SW 1271 (cell line): ENCODE measurements around the gene CKMT2.
A peak's percentile ranks its signal among the peaks of the same experiment; 100 is the strongest.

Source experiments
- DNase-seq, 2 experiments: peaks; one replicate each; lab custom pipeline; 2025; lab: John Stamatoyannopoulos, UW

The CKMT2 gene

GRCh38 chr5:81308836-81309235 is 75.7 kb downstream of the CKMT2 start:
- DNase-seq: no peak

DNA sequence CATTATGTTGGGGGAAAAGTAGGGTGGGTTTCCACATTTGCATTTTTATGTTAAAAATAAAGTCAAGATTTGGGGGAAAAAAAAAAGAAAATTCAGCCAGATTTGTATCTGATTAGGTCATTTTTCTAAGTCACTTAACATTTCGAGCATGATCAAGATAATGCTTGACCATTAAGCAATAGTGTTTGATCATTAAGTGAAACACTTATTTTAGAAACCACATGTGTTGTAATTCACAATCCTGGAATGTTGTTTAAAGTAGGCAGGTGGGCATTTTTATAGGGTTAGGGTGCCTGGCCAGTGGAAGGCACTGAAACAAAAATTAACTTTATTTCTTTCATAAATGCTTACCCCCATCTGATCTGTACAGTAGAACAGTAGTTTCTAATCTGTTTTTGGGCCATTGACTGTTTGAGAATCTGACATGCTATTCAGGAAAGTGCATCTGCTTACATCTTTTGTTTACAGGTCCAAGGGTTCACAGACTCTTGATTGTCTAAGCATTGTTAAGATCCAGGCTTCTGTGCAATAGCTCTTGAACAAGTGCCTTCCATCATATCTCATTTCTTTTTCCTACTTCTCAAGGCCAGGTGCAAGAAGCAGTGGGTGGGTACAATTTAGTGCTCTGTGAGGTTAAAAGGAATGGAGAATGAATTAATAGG is 77.4 kb downstream of the CKMT2 start:
- no peak for DNase-seq

GRCh38 chr5:81313278-81313677 is 80.2 kb downstream of the CKMT2 start:
- no peak for DNase-seq

DNA sequence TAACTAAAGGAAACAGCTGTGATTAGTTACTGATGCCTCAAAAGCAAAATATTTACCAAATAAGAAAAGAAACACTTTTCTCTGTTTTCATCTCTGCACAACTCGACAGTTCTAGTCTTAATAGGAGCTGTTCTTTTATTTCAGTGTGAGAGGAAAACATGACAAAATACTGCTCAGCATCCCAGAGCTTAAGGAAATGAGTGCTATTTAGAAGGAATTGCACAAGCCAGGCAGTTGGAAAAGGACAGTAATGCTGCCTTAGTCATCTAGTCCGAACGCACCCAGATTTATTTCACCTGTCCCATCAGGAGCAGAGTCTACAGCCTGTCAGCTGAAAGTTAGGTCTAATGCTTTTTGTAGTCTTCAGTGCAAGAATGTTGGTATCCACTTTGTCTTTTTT is 80.6 kb downstream of the CKMT2 start:
- DNase-seq: no peak

GRCh38 chr5:81314581-81314980 is 81.5 kb downstream of the CKMT2 start:
- no peak for DNase-seq

DNA sequence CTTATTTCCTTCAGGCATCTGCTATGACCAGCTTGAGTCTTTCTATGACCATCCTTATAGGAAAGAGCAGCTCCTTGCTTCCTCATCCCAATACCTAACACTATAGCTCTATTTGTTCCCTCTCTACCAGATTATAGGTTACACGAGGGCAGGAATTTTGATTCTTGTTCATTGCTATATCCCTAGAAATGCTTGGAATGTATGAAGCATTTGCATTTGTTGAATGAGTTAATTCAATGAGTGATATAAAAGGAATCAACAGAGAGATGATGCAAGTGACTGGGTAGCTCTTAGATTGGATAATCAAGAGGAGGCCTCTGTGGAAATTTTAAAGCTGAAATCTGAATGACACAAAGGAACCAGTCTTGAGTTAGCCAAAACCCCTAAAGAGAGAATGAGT is 82.2 kb downstream of the CKMT2 start:
- DNase-seq: peak in 1 of 2 experiments; percentile 10

GRCh38 chr5:81315830-81316229 is 82.7 kb downstream of the CKMT2 start:
- DNase-seq: no peak
